Hypothalamus (tissue), 51 donors: ENCODE measurements around the gene SLC39A1.
"Not testable (repeated sequence)": the region's sequence is repeated elsewhere in the genome, so short reads cannot be mapped to it uniquely, and the experiment has no call there.

Source experiments
- DNase-seq, 51 donors: peaks; one replicate each; lab custom pipeline; 2025; lab: John Stamatoyannopoulos, UW

Gene SLC39A1

GRCh38 chr1:153963030-153963849 is at the start of gene SLC39A1:
TSS of gene SLC39A1 (minus strand) at chr1:153963537. CDS start at chr1:153962715, 822 bp downstream.
- peak; percentile 43 to 99 (median 95) for DNase-seq

- DNase-seq, result not testable (repeated sequence)
Measured at GRCh38 chr1:154012543-154012942, 49.2 kb upstream of the SLC39A1 start.

- DNase-seq, result no peak
Measured at GRCh38 chr1:154012129-154012528, 48.8 kb upstream of the SLC39A1 start.

GRCh38 chr1:154006136-154006535 is 42.8 kb upstream of the SLC39A1 start:
- DNase-seq, result no peak

- no peak for DNase-seq
Measured at GRCh38 chr1:154000420-154000819, 37.1 kb upstream of the SLC39A1 start.

- not testable (repeated sequence) for DNase-seq
Measured at GRCh38 chr1:153996882-153997281, 33.5 kb upstream of the SLC39A1 start.

- no peak for DNase-seq
Measured at GRCh38 chr1:153995640-153996039, 32.3 kb upstream of the SLC39A1 start.

GRCh38 chr1:153995202-153995601 is 31.9 kb upstream of the SLC39A1 start:
- DNase-seq, result no peak

- DNase-seq, result no peak
Measured at GRCh38 chr1:153991806-153992205, 28.5 kb upstream of the SLC39A1 start.

- DNase-seq, result no peak
Measured at GRCh38 chr1:153991151-153991630, 27.9 kb upstream of the SLC39A1 start.

GRCh38 chr1:153990468-153991150 is 27.3 kb upstream of the SLC39A1 start, which contains the start of gene RPS27:
TSS of gene RPS27 (plus strand) at chr1:153990762. CDS start at chr1:153990797, 35 bp downstream.
- peak; percentile 22 to 97 (median 79) for DNase-seq

- DNase-seq, result no peak
Measured at GRCh38 chr1:153987621-153988020, 24.3 kb upstream of the SLC39A1 start.

- DNase-seq, result peak in 46 of 51 donors; percentile 17 to 83 (median 66)
Measured at GRCh38 chr1:153985941-153986761, 22.8 kb upstream of the SLC39A1 start, which contains the start of gene RAB13. TSS of gene RAB13 (minus strand) at chr1:153986339. CDS start at chr1:153986236, 103 bp downstream.

- peak in 11 of 51 donors; percentile 7 to 49 (median 25) for DNase-seq
Measured at GRCh38 chr1:153985341-153985912, 22.1 kb upstream of the SLC39A1 start.

- DNase-seq, result no peak
Measured at GRCh38 chr1:153984123-153984894, 21.0 kb upstream of the SLC39A1 start.

- DNase-seq, result not testable (repeated sequence)
Measured at GRCh38 chr1:153981735-153982134, 18.4 kb upstream of the SLC39A1 start.

GRCh38 chr1:153979091-153979490 is 15.8 kb upstream of the SLC39A1 start:
- not testable (repeated sequence) for DNase-seq

- peak in 1 of 51 donors; percentile 63 for DNase-seq
Measured at GRCh38 chr1:153978274-153978909, 15.1 kb upstream of the SLC39A1 start.
